ENCODE data around the gene LMLN.
"Not testable (repeated sequence)": the region's sequence is repeated elsewhere in the genome, so short reads cannot be mapped to it uniquely, and the experiment has no call there.

The LMLN gene

DNA sequence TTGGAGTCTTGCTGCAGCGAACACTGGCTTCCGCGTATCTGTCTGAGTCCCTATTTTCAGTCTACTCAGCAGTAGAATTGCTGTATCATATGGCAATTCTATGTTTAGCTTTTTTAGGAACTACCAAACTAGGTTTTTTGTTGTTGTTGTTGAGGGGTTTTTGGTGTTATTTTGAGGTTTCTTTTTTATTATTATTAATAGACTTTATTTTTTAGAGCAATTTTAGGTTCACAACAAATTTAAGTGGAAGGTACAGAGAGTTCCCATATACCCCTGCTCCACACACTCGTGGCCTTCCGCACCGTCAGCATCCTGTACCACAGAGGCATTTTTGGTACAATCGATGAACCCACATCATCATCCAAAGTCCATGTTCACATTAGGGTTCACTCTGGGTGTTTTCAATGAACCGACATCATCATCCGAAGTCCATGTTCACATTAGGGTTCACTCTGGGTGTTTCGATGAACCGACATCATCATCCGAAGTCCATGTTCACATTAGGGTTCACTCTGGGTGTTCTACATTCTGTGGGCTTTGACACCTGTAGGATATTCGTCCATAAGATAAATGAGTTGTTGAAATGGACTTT, 67.9 kb downstream of the LMLN start:
- no peak for DNase-seq

DNA sequence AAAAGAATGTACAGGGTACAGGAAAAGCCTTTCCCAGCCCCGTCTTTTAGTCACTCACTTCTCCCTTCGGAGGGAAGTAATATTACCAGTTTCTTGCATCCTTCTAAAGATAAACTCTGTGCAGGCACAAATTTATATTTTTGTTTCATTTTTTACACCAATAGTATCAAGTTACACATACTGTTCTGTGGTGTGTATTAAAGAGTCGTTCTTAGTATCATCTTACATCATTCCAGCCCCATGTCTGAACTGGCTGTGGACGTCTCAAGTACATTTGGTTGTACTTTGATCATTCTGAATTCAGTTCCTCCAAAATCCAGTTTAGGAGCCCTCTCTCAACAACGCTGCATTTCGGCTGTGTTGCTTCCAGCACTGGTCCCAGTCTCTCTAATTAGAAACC, 68.7 kb downstream of the LMLN start:
- peak; percentile 27 for DNase-seq

GRCh38 chr3:198030125-198030524, 70.1 kb downstream of the LMLN start:
- DNase-seq: no peak

DNA sequence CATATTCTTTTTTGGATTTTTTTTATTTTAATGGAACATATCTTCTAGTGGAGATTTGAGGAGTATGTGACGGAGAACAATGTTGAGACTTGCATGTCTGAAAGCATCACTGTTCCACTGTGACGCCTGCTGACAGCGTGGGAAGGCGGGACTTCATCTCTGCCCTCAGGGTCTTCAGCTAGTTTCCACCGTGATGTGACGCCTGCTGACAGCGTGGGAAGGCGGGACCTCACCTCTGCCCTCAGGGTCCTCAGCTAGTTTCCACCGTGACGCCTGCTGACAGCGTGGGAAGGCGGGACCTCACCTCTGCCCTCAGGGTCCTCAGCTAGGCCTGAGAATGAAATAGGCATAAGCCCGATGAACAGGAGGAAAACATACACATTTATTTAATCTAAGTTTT, 70.7 kb downstream of the LMLN start:
- no peak for DNase-seq

DNA sequence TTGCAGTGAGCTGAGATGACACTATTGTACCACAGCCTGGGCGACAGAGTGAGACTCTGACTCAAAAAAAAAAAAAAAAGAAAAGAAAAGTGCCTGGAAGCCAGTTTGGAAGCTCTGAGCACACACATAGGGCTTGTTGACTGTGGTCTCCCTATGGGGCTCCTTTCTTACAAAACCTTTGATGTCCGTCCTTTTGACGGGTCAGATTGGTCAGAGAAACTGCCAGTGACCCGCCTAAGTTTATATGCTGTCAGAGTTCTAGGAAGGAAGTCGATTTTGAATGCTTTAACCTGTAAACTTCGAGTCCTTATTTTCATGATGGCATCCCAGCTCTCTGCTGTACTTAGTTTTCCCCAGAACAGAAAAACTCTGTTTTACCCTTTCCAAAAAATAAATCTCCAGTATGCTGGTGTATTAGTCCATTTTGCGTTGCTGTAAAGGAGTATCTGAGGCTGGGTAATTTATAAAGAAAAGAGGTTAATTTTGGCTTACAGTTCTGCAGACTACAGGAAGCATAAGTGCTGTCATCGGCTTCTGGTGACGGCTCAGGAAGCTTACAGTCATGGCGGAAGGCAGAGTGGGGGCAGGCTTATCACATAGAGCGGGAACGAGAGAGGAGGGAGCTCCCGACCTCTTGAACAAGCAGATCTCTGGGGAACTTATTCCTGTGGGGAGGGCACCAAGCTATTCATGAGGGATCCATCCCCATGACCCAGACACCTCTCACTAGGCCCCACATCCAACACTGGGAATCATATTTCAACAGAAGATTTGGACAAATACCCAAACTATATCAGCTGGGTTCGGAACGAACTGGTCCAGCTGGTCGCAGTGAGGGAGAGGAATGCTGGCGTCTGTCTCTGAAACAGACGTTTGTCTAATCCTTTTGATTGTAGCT, 72.3 kb downstream of the LMLN start:
- DNase-seq: no peak

GRCh38 chr3:198043119-198043518, 83.1 kb downstream of the LMLN start:
- no peak for DNase-seq

DNA sequence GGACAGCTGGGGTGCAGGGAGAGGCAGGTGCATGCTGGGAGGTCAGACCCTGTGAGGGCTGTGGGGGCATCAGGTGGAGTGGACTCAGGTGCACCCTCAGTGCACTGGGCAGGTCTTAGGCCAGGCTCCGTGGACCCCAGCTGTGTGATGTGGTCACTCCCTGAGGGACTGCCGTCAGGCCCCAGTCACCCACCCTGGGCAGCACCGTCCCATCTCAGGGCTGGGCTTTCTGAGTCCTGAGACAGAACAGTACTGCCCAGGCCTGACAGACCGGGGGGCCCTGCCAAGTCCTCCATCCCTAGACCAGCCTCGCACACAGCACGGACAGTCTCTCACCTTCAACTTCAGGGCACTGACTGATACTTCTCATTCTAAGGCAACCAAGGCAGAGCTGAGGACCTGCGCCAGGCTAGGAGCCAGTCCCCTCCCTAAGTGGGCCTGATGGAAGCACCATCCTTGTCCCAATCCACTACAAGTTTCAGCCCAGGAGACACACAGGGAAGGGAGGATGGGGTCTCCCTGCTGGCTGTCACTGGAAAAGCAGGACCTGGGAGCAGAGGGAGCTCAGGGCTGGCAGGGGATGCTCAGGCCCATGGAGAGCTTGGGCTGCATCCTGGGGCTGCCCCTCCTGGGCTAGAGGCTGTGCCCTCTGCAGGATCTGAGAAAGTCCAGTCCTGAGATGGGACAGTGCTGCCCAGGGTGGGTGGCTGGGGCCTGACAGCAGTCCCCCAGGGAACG, 86.3 kb downstream of the LMLN start:
- no peak for DNase-seq

DNA sequence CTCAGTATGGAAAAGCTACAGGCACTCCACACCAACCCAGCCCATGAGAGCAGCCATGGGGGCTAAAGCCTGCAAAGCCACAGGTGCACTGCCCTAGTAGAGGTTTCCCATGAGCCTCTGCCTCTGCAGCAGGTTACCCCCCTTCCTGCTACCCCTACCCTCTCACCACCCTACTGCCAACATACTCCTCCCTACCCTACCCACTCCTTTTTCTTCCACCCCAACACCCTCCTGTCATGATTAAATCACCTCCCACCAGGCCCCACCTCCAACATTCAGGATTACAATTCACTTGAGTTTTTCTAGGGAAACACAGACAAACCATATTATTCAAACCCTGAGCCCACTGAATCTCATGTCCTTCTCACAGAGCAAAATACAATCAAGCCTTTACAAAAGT, 88.4 kb downstream of the LMLN start:
- no peak for DNase-seq

DNA sequence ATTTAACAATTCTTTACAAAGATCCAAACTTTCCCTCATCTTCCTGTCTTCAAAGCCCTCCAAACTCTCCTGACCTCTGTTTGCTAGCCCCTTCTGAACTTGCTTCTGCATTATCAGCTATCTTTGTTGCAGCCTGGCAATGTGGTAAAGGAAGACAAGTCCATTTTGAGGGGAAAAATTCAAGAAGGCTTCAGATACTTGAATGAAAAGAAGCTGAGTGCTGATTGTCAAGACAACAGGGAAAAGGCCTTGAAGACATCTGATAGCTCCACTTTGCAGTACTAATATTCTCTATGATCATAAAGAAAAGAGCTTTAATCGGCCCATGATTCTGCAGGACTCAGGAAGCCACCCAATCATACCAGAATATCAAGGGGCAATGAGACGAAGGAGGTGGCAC, 91.8 kb downstream of the LMLN start:
- no peak for DNase-seq

DNA sequence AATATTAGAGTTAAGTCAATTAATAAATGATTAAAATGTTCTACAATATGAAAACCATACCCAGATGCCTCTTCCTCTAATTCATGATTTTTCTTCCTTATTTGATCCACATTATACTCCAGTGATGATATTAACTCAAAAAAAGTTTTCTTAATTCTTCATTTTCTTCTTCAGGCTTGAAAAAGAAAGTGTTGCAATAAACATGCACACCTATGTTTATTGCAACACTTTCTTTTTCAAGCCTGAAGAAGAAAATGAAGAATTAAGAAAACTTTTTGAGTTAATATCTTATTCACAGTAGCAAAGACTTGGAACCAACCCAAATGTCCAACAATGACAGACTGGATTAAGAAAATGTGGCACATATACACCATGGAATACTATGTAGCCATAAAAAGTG, 93.4 kb downstream of the LMLN start:
- DNase-seq: not testable (repeated sequence)

GRCh38 chr3:198061119-198062067, 101.4 kb downstream of the LMLN start:
- no peak for DNase-seq

DNA sequence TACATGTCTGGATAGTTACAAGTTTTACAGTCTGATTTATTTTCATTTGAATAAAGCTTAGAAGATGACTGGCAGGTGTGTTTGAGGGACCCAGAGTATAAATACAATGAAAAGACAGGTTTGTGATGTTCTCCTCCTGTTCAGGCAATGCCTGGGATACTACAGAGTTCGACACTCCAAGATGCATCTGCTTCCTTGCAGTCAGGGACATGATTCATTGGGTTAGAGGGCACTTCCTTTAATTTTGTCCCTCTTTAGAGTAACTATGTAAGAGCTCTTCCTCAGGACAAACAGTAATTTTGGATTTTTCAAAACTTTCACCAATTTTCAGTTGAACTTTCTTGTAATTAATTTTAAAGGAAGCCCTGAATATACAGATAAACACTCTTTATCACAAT, 102.0 kb downstream of the LMLN start:
- DNase-seq: peak; percentile 19

DNA sequence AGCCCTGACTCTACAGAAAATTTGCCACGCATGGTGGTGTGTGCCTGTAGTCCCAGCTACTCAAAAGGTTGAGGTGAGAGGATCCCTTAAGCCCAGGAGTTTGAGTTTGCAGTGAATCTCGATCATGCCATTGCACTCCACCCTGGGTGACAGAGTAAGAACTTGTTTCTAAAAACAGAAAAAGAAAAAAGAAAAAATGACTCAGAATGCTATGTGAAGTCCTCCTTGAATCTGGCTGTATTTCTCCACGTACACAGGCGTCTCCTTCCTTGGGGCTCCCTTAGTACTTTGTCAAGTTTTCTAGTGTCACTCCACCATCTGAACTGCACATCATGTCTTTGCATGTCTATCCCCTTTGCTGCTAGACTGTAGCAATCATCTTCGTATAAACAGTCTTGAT, 104.4 kb downstream of the LMLN start:
- no peak for DNase-seq

GRCh38 chr3:198065897-198066296, 105.9 kb downstream of the LMLN start:
- DNase-seq: no peak

DNA sequence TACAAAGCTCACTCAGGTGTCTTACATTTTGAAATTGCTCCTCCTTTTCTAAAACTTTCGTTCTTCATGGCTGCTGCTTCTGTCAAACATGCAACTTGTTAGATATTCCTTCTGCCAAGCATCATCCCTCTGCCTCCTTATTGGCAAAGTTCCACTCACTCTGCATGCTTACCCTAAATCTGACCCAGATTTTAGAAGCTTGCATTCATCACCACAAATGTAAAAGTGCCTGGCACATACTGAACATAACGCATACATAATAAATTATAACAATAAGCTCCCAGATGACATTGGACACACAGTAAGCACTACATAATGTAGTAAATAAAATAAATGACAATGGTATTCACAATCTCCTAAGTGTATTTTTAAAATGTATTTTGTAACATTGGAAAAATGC, 107.4 kb downstream of the LMLN start:
- DNase-seq: no peak

DNA sequence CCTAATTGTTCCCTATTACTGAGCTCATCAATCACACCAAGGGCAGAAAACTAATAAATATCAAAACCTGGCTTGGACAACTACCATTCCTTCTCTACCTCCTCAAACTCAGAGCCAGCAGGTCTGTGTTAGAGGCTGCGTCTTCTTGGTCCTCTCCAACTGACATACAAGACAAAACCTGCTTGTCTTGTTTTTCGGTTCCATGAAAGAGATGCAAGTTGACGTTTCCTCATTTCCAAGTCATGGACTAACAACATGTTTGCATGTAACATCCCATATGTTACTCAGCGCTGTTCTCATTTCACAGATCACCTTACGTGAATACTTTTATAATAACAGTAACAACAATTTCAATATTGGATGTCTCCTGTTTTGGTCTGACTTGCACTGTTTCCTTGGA, 110.9 kb downstream of the LMLN start:
- DNase-seq: no peak

GRCh38 chr3:198071602-198072287, 111.7 kb downstream of the LMLN start:
- peak; percentile 96 for DNase-seq

DNA sequence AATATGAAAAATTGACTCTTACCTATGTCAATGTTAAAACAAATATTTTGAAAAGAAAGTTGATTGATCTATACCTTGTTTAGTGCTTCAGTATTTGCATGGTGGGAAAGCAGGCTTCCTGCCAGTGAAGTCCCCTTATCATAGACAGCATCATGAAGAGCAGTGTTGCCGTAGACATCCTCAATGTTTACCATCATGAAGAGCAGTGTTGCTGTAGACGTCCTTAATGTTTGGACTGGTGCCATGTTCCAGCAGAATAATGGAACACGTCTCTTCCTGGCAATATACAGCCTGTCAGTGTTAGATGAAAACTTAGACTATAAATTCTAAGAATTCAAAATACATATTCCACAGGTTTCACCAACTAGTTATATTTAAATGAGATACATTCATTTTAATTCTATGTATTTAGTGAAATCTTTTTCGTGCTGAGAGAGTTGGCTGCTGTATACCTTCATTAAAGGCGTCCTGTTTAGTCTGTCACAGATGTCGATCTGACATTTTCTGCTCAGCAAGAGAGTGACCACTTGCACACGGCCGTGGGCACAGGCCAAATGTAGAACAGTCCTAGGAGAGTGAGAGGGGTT, 116.8 kb downstream of the LMLN start:
- no peak for DNase-seq

GRCh38 chr3:198079771-198080520, 119.9 kb downstream of the LMLN start:
- no peak for DNase-seq

DNA sequence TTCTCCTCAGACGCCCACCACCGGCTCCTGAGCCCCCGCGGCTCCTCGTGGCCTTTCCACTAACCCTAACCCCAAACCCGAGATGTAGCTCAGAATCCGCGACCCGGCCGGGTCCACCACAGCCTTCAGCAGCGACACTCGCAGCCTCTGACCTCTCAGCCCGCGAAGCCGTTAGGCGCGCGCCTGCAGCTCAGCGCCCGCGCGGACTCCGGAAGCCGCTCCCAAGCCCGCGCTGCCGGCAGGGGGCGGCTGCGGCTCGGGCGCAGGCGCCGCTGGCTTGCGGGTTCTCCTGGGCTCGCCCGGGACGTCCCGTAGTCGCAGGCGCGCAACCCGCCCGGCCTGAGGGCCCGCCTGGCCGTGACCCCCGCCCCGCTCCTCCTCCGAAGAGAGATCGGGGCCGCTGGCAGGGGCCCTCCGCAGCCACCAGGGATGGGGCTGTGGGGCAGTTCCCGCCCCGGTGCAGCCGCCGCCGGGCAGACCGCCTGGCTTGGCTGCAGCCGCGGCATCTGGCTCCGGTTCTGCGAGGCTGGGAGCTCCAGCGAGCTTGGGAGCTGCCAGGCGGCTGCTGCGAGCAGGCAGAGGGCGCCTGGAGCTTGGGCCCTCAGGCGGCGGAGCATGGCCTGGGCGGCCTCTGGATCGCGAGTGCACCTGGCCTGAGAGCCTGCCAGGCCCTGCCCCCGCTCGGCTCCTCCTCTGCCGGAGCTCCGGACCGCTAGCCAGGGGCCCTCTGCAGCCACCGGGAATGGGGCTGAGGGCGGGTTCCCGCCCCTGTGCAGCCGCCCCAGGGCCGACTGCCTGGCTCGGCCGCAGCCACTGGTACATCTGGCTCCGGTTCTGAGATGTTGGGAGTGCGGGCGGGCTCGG, 120.7 kb downstream of the LMLN start:
- DNase-seq: peak; percentile 66

Data from HCEC 1CT (cell line).